ENCODE measurements around the gene LYST. TPM values are rescaled to one million over a fixed set of nuclear protein-coding genes. Genes with fewer than 3 reads are reported as not detected.
"Not testable (repeated sequence)": the region's sequence is repeated elsewhere in the genome, so short reads cannot be mapped to it uniquely, and the experiment has no call there.

The LYST gene
- total RNA-seq, 1 donor from 2014 or later: 10.3 TPM

- TF ChIP-seq CTCF (IDR thresholded peaks at IDR 0.05; ENCODE audit: borderline replicate concordance): no peak
- no peak overlapping the region for H3K4me3 ChIP-seq
- no peaks in the 10 kb centered on the region for H3K4me1 ChIP-seq
- H3K36me3 ChIP-seq: peaks cover 72% of the 10 kb centered on the region
- no peak overlapping the region for H3K27ac ChIP-seq (replicated peaks)
- intact Hi-C loops (cut with micrococcal nuclease): no loop called here
- no peaks in the 10 kb centered on the region for H3K27me3 ChIP-seq (ENCODE audit: low read depth)
- no peaks in the 10 kb centered on the region for H3K9me3 ChIP-seq (replicated peaks)
- no peak for DNase-seq
Measured at GRCh38 chr1:235757587-235758096, 109.1 kb downstream of the LYST start.

GRCh38 chr1:235754186-235754585, 112.5 kb downstream of the LYST start:
- H3K27ac ChIP-seq (replicated peaks); H3K4me1 ChIP-seq; DNase-seq; intact Hi-C loops (cut with micrococcal nuclease); H3K27me3 ChIP-seq (ENCODE audit: low read depth); H3K9me3 ChIP-seq (replicated peaks); H3K4me3 ChIP-seq: not testable (repeated sequence)
- peaks cover 68% of the 10 kb centered on the region for H3K36me3 ChIP-seq

GRCh38 chr1:235749755-235750300, 116.9 kb downstream of the LYST start:
- no peak overlapping the region for H3K4me3 ChIP-seq
- H3K4me1 ChIP-seq: no peaks in the 10 kb centered on the region
- peaks cover 74% of the 10 kb centered on the region for H3K36me3 ChIP-seq
- H3K27ac ChIP-seq (replicated peaks): no peak overlapping the region
- H3K9me3 ChIP-seq (replicated peaks): no peaks in the 10 kb centered on the region
- TF ChIP-seq CTCF (IDR thresholded peaks at IDR 0.05; ENCODE audit: borderline replicate concordance): no peak
- no peak for DNase-seq
- intact Hi-C loops (cut with micrococcal nuclease): no loop called here
- H3K27me3 ChIP-seq (ENCODE audit: low read depth): no peaks in the 10 kb centered on the region

- Histone ChIP-seq H3K9me3 (replicated peaks) (no peaks in the 10 kb centered on the region), H3K27me3 (ENCODE audit: low read depth) (no peaks in the 10 kb centered on the region), H3K36me3 (peaks cover 73% of the 10 kb centered on the region), H3K27ac (replicated peaks) (no peak overlapping the region), H3K4me1 (no peaks in the 10 kb centered on the region), H3K4me3 (no peak overlapping the region)
- no peak for TF ChIP-seq CTCF (IDR thresholded peaks at IDR 0.05; ENCODE audit: borderline replicate concordance)
- intact Hi-C loops (cut with micrococcal nuclease): no loop called here
- no peak for DNase-seq
Measured at GRCh38 chr1:235748747-235749146, 118.0 kb downstream of the LYST start.

GRCh38 chr1:235746245-235746644, 120.5 kb downstream of the LYST start:
- TF ChIP-seq CTCF (IDR thresholded peaks at IDR 0.05; ENCODE audit: borderline replicate concordance): no peak
- Histone ChIP-seq H3K9me3 (replicated peaks) (no peaks in the 10 kb centered on the region), H3K4me3 (no peak overlapping the region), H3K27ac (replicated peaks) (no peak overlapping the region), H3K27me3 (ENCODE audit: low read depth) (no peaks in the 10 kb centered on the region), H3K4me1 (no peaks in the 10 kb centered on the region), H3K36me3 (peaks cover 80% of the 10 kb centered on the region)
- intact Hi-C loops (cut with micrococcal nuclease): no loop called here
- no peak for DNase-seq

GRCh38 chr1:235745503-235746136, 121.1 kb downstream of the LYST start:
- no peaks in the 10 kb centered on the region for H3K4me1 ChIP-seq
- no peak overlapping the region for H3K27ac ChIP-seq (replicated peaks)
- H3K36me3 ChIP-seq: peaks cover 79% of the 10 kb centered on the region
- no peaks in the 10 kb centered on the region for H3K9me3 ChIP-seq (replicated peaks)
- no peak overlapping the region for H3K4me3 ChIP-seq
- no peak for TF ChIP-seq CTCF (IDR thresholded peaks at IDR 0.05; ENCODE audit: borderline replicate concordance)
- DNase-seq: no peak
- intact Hi-C loops (cut with micrococcal nuclease): no loop called here
- H3K27me3 ChIP-seq (ENCODE audit: low read depth): no peaks in the 10 kb centered on the region

Measured in left ventricle myocardium inferior (tissue), 1 donor.